Endothelial cell of umbilical vein (primary cell): Measurements from ENCODE around the gene ACHE. TPM values are rescaled to one million over a fixed set of nuclear protein-coding genes. Genes with fewer than 3 reads are reported as not detected.

Source experiments
- BruUV-seq: library from RNA; stranded (reverse); fragments of 400-500 nt; replicated peaks from 2 replicates; lab custom pipeline; 2021; lab: Mats Ljungman, UMichigan
- CTCF ChIA-PET: fragments of 300-600, 350-600 bp; sonication (Branson Sonifier 250); formaldehyde crosslinking; loops from one replicate; lab custom pipeline; 2021; ENCODE audit warnings: antibody characterized with exemption, inconsistent platforms; lab: Charles Lee
- POLR2A ChIA-PET: fragments of 300-600, 350-600 bp; sonication (Branson Sonifier 250); formaldehyde crosslinking; loops from one replicate; lab custom pipeline; 2021; ENCODE audit warnings: antibody characterized with exemption, inconsistent platforms; lab: Charles Lee
- DNase-seq: peaks from one replicate; pipeline ENCODE4 v3.0.0-alpha.2; 2011; ENCODE audit warnings: low read depth, low spot score
- FAIRE-seq: peaks from 2 replicates; lab custom pipeline; 2011; peaks lifted over from hg19 to GRCh38; lab: Jason Lieb, UNC
- H2AFZ ChIP-seq: 2 replicates; pipeline ENCODE4 v1.6.0; 2012; ENCODE audit warnings: low read depth, low read length, control low read depth, inconsistent platforms
- H3K27ac ChIP-seq: 2 replicates; pipeline ENCODE4 v1.5.1; 2011; ENCODE audit warnings: low read depth, mild to moderate bottlenecking, control low read depth, low read length, moderate library complexity; ENCODE audit not compliant: insufficient read depth
- H3K27me3 ChIP-seq, 2 experiments: 2 replicates each; pipeline versions ENCODE4 v1.6.0 to v1.6.1; 2011; ENCODE audit warnings: low read length in 2 of 2, mixed read lengths in 1 of 2; ENCODE audit not compliant: control insufficient read depth in 2 of 2, insufficient read depth in 2 of 2
- H3K36me3 ChIP-seq, 2 experiments: 2 replicates in 1 of 2; 3 replicates in 1 of 2; pipeline ENCODE4 v1.5.1; 2011; ENCODE audit warnings: low read length in 2 of 2, mild to moderate bottlenecking in 1 of 2, moderate library complexity in 1 of 2; ENCODE audit not compliant: control insufficient read depth in 2 of 2, insufficient read depth in 2 of 2; ENCODE audit errors: extremely low read depth in 1 of 2
- H3K4me1 ChIP-seq: 3 replicates; pipeline ENCODE4 v1.5.1; 2011; ENCODE audit warnings: mild to moderate bottlenecking, low read length; ENCODE audit not compliant: control insufficient read depth, insufficient read depth; ENCODE audit errors: extremely low read depth
- H3K4me2 ChIP-seq: 2 replicates; pipeline ENCODE4 v1.6.1; 2011; ENCODE audit warnings: low read length, control low read depth, mixed read lengths; ENCODE audit not compliant: insufficient read depth
- H3K4me3 ChIP-seq, 3 experiments: fragments of 200-600 bp in 1 of 3; sonication (generic), shearing (Covaris generic) in 1 of 3; replicated peaks in 1 of 3; 2 replicates each; pipeline ENCODE4 v1.5.1; 2011 to 2016; ENCODE audit warnings: control low read depth in 3 of 3, low read length in 3 of 3, mild to moderate bottlenecking in 2 of 3, inconsistent platforms in 1 of 3, low read depth in 1 of 3, moderate library complexity in 1 of 3; ENCODE audit not compliant: insufficient read depth in 1 of 3
- H3K79me2 ChIP-seq: 2 replicates; pipeline ENCODE4 v1.6.0; 2012; ENCODE audit warnings: low read length, inconsistent platforms; ENCODE audit not compliant: control insufficient read depth, insufficient read depth
- H3K9ac ChIP-seq: replicated peaks from 2 replicates; pipeline ENCODE3; 2011; ENCODE audit warnings: low read length, control low read depth; ENCODE audit not compliant: insufficient read depth; ENCODE audit errors: extremely low read depth
- H3K9me1 ChIP-seq: replicated peaks from 3 replicates; pipeline ENCODE4 v1.6.0; 2011; ENCODE audit warnings: mild to moderate bottlenecking, low read length; ENCODE audit not compliant: control insufficient read depth, insufficient read depth; ENCODE audit errors: extremely low read depth
- H3K9me3 ChIP-seq: replicated peaks from 2 replicates; pipeline ENCODE4 v1.5.1; 2012; ENCODE audit warnings: low read length, inconsistent platforms; ENCODE audit not compliant: control insufficient read depth, insufficient read depth
- H4K20me1 ChIP-seq: replicated peaks from 2 replicates; pipeline ENCODE3; 2011; ENCODE audit warnings: mild to moderate bottlenecking, low read length; ENCODE audit not compliant: control insufficient read depth, insufficient read depth; ENCODE audit errors: extremely low read depth
- CTCF ChIP-seq, 2 donors: IDR thresholded peaks; 1 replicate in 1 of 2; 2 replicates in 1 of 2; pipeline ENCODE4 v1.5.1; 2011; ENCODE audit warnings: low read length in 2 of 2, mild to moderate bottlenecking in 2 of 2, moderate library complexity in 2 of 2, control low read depth in 1 of 2, inconsistent platforms in 1 of 2, low read depth in 1 of 2; ENCODE audit not compliant: insufficient read depth in 1 of 2; ENCODE audit errors: extremely low read depth in 1 of 2
- EZH2 ChIP-seq: IDR thresholded peaks from 2 replicates; pipeline ENCODE4 v1.6.1; 2012; ENCODE audit warnings: borderline replicate concordance, low read depth, mild to moderate bottlenecking, moderate library complexity, low read length, inconsistent platforms; ENCODE audit not compliant: severe bottlenecking
- FOS ChIP-seq: IDR thresholded peaks from 2 replicates; pipeline ENCODE4 v1.6.1; 2011; ENCODE audit warnings: mild to moderate bottlenecking, low read length, moderate library complexity, borderline replicate concordance; ENCODE audit not compliant: insufficient read depth
- GATA2 ChIP-seq: IDR thresholded peaks from 2 replicates; pipeline ENCODE4 v1.7.0; 2011; ENCODE audit warnings: low read depth, mild to moderate bottlenecking, moderate library complexity, mixed read lengths, low read length; ENCODE audit not compliant: insufficient read length, insufficient read depth
- JUN ChIP-seq: IDR thresholded peaks from 2 replicates; pipeline ENCODE4 v1.6.1; 2011; ENCODE audit warnings: borderline replicate concordance, low read depth; ENCODE audit not compliant: insufficient read length, insufficient read depth
- MAX ChIP-seq: IDR thresholded peaks from 2 replicates; pipeline ENCODE4 v1.6.1; 2011; ENCODE audit not compliant: insufficient read depth, insufficient read length
- MYC ChIP-seq: IDR thresholded peaks from one replicate; pipeline ENCODE4 v1.6.1; 2011; ENCODE audit warnings: mild to moderate bottlenecking, low read depth, low read length
- POLR2A ChIP-seq: IDR thresholded peaks from 2 replicates; pipeline ENCODE4 v1.6.1; 2012; ENCODE audit warnings: low read depth, mild to moderate bottlenecking, control low read depth, low read length
- POLR2AphosphoS5 ChIP-seq: IDR thresholded peaks from 2 replicates; pipeline ENCODE4 v1.6.1; 2012; ENCODE audit warnings: low read depth, mild to moderate bottlenecking, control low read depth, low read length, moderate library complexity; ENCODE audit not compliant: insufficient read depth
- dilution Hi-C: fragments of 300-500 bp; cut with MboI; formaldehyde crosslinking; loops from one replicate; pipeline ENCODE4 v1.15.0; 2019; ENCODE audit warnings: low sequenced_read_pairs; ENCODE audit not compliant: extremely low pct_ligation_motif_present
- intact Hi-C: fragments of 100-400 bp; cut with micrococcal nuclease; formaldehyde crosslinking; loops from one replicate; pipeline ENCODE4 v1.10.0; 2022
- polyA plus RNA-seq, 4 experiments: library from polyadenylated mRNA; depleted of rRNA in 3 of 4; stranded (reverse) in 3 of 4; unstranded in 1 of 4; fragments of >200 nt; gene quantifications; 2 replicates each; pipeline versions ENCODE4 v1.2.1 to v1.2.3, GENCODE V29; 2011 to 2012; ENCODE audit warnings: missing spikeins in 1 of 4
- total RNA-seq: library from RNA; stranded (reverse); gene quantifications from 2 replicates; pipeline ENCODE4 v1.2.3, GENCODE V29; 2021

Gene ACHE
- total and polyA plus RNA-seq, 2 donors (not counting 3 experiments of a cell fraction or from before 2014, with no cell fraction given) = 0.18 to 0.28 TPM

- H3K27ac ChIP-seq = no peak overlapping the region
- ChIA-PET POLR2A (no interaction called here), CTCF (interaction anchor here (0.8 to 2.5 kb wide), 3 partner anchors 166 to 397 kb away, joined by 3 to 44 read pairs (median 4); no protein-coding TSS in a partner anchor)
- H4K20me1 ChIP-seq = no peaks in the 10 kb centered on the region
- H3K4me3 ChIP-seq = no peak overlapping the region
- H3K27me3 ChIP-seq = peaks cover 9 to 19% of the 10 kb centered on the region in 2 experiments
- no peak overlapping the region for H3K9ac ChIP-seq
- intact Hi-C loops = loop anchor here (5.0 to 10.0 kb wide), 3 partner anchors 74 to 401 kb away; partner anchors contain the start of genes MUC12 and VGF
- H3K36me3 ChIP-seq = no peaks in the 10 kb centered on the region
- H3K4me1 ChIP-seq = peaks cover 29% of the 10 kb centered on the region
- H3K79me2 ChIP-seq = peaks cover 9% of the 10 kb centered on the region
- no peaks in the 10 kb centered on the region for H3K9me1 ChIP-seq
- no peaks in the 10 kb centered on the region for H3K9me3 ChIP-seq
- BruUV-seq = no TSS peak
- no peak for FAIRE-seq
- no peak overlapping the region for H3K4me2 ChIP-seq
- DNase-seq = no peak
- H2AFZ ChIP-seq = no peak overlapping the region
- dilution Hi-C loops = no loop called here
- TF ChIP-seq GATA2 (no peak), FOS (no peak), POLR2AphosphoS5 (no peak), JUN (no peak), MYC (no peak), EZH2 (no peak), POLR2A (no peak), MAX (no peak), CTCF (IDR thresholded peaks at IDR 0.05; ENCODE audit: extremely low read depth in 1 of 2, insufficient read depth in 1 of 2, low read depth in 1 of 2, low read length in 2 of 2) (no peak)
Observed at GRCh38 chr7:100893318-100893895, 2.3 kb downstream of the ACHE start.
